Body of pancreas (tissue), 4 donors: ENCODE data around the gene AHI1.

Source experiments
- POLR2A ChIP-seq, 3 donors: fragments of 450-650 bp; IDR thresholded peaks; one replicate each; pipeline ENCODE4 v1.6.1; 2016; ENCODE audit warnings: antibody characterized with exemption in 3 of 3, mild to moderate bottlenecking in 2 of 3
- TF ChIP-seq, protein P1 (sequence below), 7 experiments: fragments of 450-650 bp in 4 of 7; fragments of 200-600 bp in 3 of 7; sonication (generic) in 3 of 7; IDR thresholded peaks; one replicate each; pipeline ENCODE4 v1.5.1; 2016 to 2019; ENCODE audit warnings: antibody characterized with exemption in 7 of 7

DNA sequence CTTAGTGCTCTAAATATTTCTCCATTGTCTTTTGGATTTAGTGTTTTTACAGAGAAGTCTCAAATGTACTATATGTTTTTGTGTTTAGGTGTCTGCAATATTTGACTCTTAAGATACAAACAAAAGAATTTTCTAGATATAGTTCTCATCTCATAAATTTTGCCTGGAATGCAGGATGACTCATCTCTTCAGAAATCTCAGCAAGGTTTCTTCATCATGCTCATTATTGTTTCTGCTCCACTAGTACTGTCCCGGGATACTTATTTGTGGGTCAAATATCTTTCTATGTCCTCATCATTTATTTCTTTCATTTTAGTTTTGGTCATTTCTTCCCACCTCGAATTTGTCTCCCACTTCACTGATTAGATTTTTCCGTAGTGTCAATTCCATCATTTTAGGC is 9.5 kb downstream of the AHI1 start:
- TF ChIP-seq, protein P1, sequence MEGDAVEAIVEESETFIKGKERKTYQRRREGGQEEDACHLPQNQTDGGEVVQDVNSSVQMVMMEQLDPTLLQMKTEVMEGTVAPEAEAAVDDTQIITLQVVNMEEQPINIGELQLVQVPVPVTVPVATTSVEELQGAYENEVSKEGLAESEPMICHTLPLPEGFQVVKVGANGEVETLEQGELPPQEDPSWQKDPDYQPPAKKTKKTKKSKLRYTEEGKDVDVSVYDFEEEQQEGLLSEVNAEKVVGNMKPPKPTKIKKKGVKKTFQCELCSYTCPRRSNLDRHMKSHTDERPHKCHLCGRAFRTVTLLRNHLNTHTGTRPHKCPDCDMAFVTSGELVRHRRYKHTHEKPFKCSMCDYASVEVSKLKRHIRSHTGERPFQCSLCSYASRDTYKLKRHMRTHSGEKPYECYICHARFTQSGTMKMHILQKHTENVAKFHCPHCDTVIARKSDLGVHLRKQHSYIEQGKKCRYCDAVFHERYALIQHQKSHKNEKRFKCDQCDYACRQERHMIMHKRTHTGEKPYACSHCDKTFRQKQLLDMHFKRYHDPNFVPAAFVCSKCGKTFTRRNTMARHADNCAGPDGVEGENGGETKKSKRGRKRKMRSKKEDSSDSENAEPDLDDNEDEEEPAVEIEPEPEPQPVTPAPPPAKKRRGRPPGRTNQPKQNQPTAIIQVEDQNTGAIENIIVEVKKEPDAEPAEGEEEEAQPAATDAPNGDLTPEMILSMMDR (IDR thresholded peaks at IDR 0.05), result no peak
- TF ChIP-seq POLR2A (IDR thresholded peaks at IDR 0.05), result no peak
